SK-N-SH (cell line): ENCODE measurements around the gene MPEG1. TPM values are rescaled to one million over a fixed set of nuclear protein-coding genes. Genes with fewer than 3 reads are reported as not detected.

ENCODE experiments used
- CTCF ChIA-PET: fragments of 300-600, 350-600 bp; formaldehyde crosslinking; extraction: SDS; loops from one replicate; lab custom pipeline; 2021; lab: Yijun Ruan, JAX
- POLR2A ChIA-PET: fragments of 350-600 bp; sonication (Branson Sonifier 250); formaldehyde crosslinking; extraction: SDS; loops from one replicate; lab custom pipeline; 2020; ENCODE audit warnings: antibody characterized with exemption, inconsistent platforms; lab: Yijun Ruan, JAX
- DNase-seq: peaks from one replicate; pipeline ENCODE4 v3.0.0; 2012
- H2AFZ ChIP-seq: fragments of 200-600 bp; sonication (generic); 2 replicates; pipeline ENCODE4 v1.8.1; 2016; ENCODE audit warnings: antibody characterized with exemption, mild to moderate bottlenecking, low read depth
- H3F3A ChIP-seq: fragments of 200-600 bp; sonication (generic); replicated peaks from 2 replicates; pipeline ENCODE3; 2016; ENCODE audit warnings: antibody characterized with exemption, mild to moderate bottlenecking; ENCODE audit not compliant: insufficient read depth
- H3K27ac ChIP-seq, 2 experiments: fragments of 200-500 bp in 1 of 2; fragments of 200-600 bp in 1 of 2; sonication (Bioruptor generic) in 1 of 2; sonication (generic), shearing (Covaris generic) in 1 of 2; 2 replicates each; pipeline versions ENCODE4 v1.5.1 to v1.6.1; 2014 to 2016; ENCODE audit warnings: low read depth in 2 of 2, inconsistent platforms in 1 of 2, low read length in 1 of 2, mild to moderate bottlenecking in 1 of 2, mixed read lengths in 1 of 2
- H3K27me3 ChIP-seq: fragments of 200-600 bp; sonication (generic), shearing (Covaris generic); 2 replicates; pipeline ENCODE4 v1.6.1; 2016; ENCODE audit warnings: mixed run types; ENCODE audit not compliant: insufficient read depth
- H3K36me3 ChIP-seq, 2 experiments: fragments of 200-500 bp in 1 of 2; fragments of 200-600 bp in 1 of 2; sonication (Bioruptor generic) in 1 of 2; sonication (generic) in 1 of 2; replicated peaks in 1 of 2; 2 replicates each; pipeline versions ENCODE3 to v1.5.1; 2014 to 2016; ENCODE audit warnings: low read length in 1 of 2, mild to moderate bottlenecking in 1 of 2; ENCODE audit not compliant: insufficient read depth in 2 of 2, control insufficient read depth in 1 of 2
- H3K4me1 ChIP-seq, 2 experiments: fragments of 200-500 bp in 1 of 2; fragments of 200-600 bp in 1 of 2; sonication (Bioruptor generic) in 1 of 2; sonication (generic), shearing (Covaris generic) in 1 of 2; 2 replicates each; pipeline versions ENCODE4 v1.5.1 to v1.6.1; 2014 to 2016; ENCODE audit warnings: low read depth in 1 of 2, low read length in 1 of 2, mixed run types in 1 of 2; ENCODE audit not compliant: insufficient read depth in 2 of 2, control insufficient read depth in 1 of 2
- H3K4me2 ChIP-seq: fragments of 200-600 bp; sonication (generic), shearing (Covaris generic); 2 replicates; pipeline ENCODE4 v1.6.1; 2017; ENCODE audit warnings: mixed run types
- H3K4me3 ChIP-seq, 2 experiments: fragments of 200-500 bp in 1 of 2; fragments of 200-600 bp in 1 of 2; sonication (Bioruptor generic) in 1 of 2; sonication (generic), shearing (Covaris generic) in 1 of 2; 2 replicates each; pipeline versions ENCODE4 v1.5.1 to v1.8.1; 2014 to 2016; ENCODE audit warnings: low read depth in 2 of 2, inconsistent platforms in 1 of 2, low read length in 1 of 2, mild to moderate bottlenecking in 1 of 2, mixed read lengths in 1 of 2, moderate library complexity in 1 of 2
- H3K79me2 ChIP-seq: fragments of 200-600 bp; sonication (generic); 2 replicates; pipeline ENCODE4 v1.8.1; 2017; ENCODE audit warnings: mild to moderate bottlenecking; ENCODE audit not compliant: insufficient read depth
- H3K9ac ChIP-seq: fragments of 200-600 bp; sonication (generic); 2 replicates; pipeline ENCODE4 v1.6.1; 2017; ENCODE audit warnings: mixed run types
- H3K9me2 ChIP-seq: fragments of 200-600 bp; sonication (generic); 2 replicates; pipeline ENCODE4 v1.6.1; 2017; ENCODE audit warnings: mixed run types
- H3K9me3 ChIP-seq: fragments of 200-600 bp; sonication (generic); 2 replicates; pipeline ENCODE4 v1.6.1; 2017; ENCODE audit warnings: mixed run types, mild to moderate bottlenecking, moderate library complexity
- H4K20me1 ChIP-seq: fragments of 200-600 bp; sonication (generic); 2 replicates; pipeline ENCODE4 v1.6.1; 2017; ENCODE audit warnings: mild to moderate bottlenecking, mixed run types; ENCODE audit not compliant: insufficient read depth
- ELF1 ChIP-seq: IDR thresholded peaks from 2 replicates; pipeline ENCODE4 v1.4.0; 2012
- EZH2phosphoT487 ChIP-seq: fragments of 200-600 bp; sonication (generic); IDR thresholded peaks from 2 replicates; pipeline ENCODE4 v1.6.1; 2017; ENCODE audit warnings: low read depth, mixed run types, mild to moderate bottlenecking, antibody characterized with exemption, moderate library complexity, borderline replicate concordance
- FOXJ3 ChIP-seq: sonication (generic); formaldehyde crosslinking; IDR thresholded peaks from 2 replicates; pipeline ENCODE4 v1.5.1; 2020; ENCODE audit warnings: mild to moderate bottlenecking, missing genetic modification reagents
- FOXM1 ChIP-seq: IDR thresholded peaks from 2 replicates; pipeline ENCODE4 v1.4.0; 2012; ENCODE audit warnings: low read depth, mild to moderate bottlenecking
- JUND ChIP-seq: IDR thresholded peaks from 2 replicates; pipeline ENCODE4 v1.4.0; 2012
- NRF1 ChIP-seq: IDR thresholded peaks from 2 replicates; pipeline ENCODE4 v1.6.1; 2012; ENCODE audit warnings: low read depth, mild to moderate bottlenecking, low read length
- RCOR1 ChIP-seq: fragments of 150-350 bp; IDR thresholded peaks from 2 replicates; pipeline ENCODE4 v1.6.1; 2017; ENCODE audit warnings: antibody characterized with exemption, low read length
- REST ChIP-seq: IDR thresholded peaks from 2 replicates; pipeline ENCODE4 v1.6.1; 2012; ENCODE audit warnings: mild to moderate bottlenecking, low read depth, low read length, moderate library complexity
- RFX5 ChIP-seq: IDR thresholded peaks from 2 replicates; pipeline ENCODE4 v1.6.1; 2012; ENCODE audit warnings: mild to moderate bottlenecking, improper control_type of control experiment, low read length
- RXRA ChIP-seq: IDR thresholded peaks from 2 replicates; pipeline ENCODE4 v1.4.0; 2012; ENCODE audit warnings: low read depth, mild to moderate bottlenecking, borderline replicate concordance
- SIN3A ChIP-seq: IDR thresholded peaks from 2 replicates; pipeline ENCODE4 v1.6.1; 2012; ENCODE audit warnings: low read depth, mild to moderate bottlenecking, low read length, moderate library complexity, borderline replicate concordance
- SMC3 ChIP-seq: IDR thresholded peaks from 2 replicates; pipeline ENCODE4 v1.6.1; 2012; ENCODE audit warnings: low read depth, low read length, improper control_type of control experiment
- TAF1 ChIP-seq: IDR thresholded peaks from 2 replicates; pipeline ENCODE4 v1.6.1; 2012; ENCODE audit warnings: low read depth, mild to moderate bottlenecking, low read length, moderate library complexity, borderline replicate concordance
- USF1 ChIP-seq: IDR thresholded peaks from 2 replicates; pipeline ENCODE4 v1.4.0; 2012; ENCODE audit warnings: low read depth, borderline replicate concordance
- USF2 ChIP-seq: fragments of 150-350 bp; IDR thresholded peaks from 2 replicates; pipeline ENCODE4 v1.6.1; 2017; ENCODE audit warnings: antibody characterized with exemption, low read length, low read depth, borderline replicate concordance
- YY1 ChIP-seq: IDR thresholded peaks from 2 replicates; pipeline ENCODE4 v1.4.0; 2012; ENCODE audit warnings: low read depth, mild to moderate bottlenecking
- ZBTB33 ChIP-seq: IDR thresholded peaks from 2 replicates; pipeline ENCODE4 v1.4.0; 2012; ENCODE audit warnings: low read depth, borderline replicate concordance
- WGBS: methylation state at CpG from one replicate; pipeline ENCODE4 v1.1.6; 2017; ENCODE audit warnings: low lambda C conversion rate; 5-methylcytosine and 5-hydroxymethylcytosine counted together
- polyA plus RNA-seq, 3 experiments: library from polyadenylated mRNA; depleted of rRNA; stranded (reverse); fragments of >200 nt; gene quantifications; 2 replicates each; pipeline ENCODE4 v1.2.3, GENCODE V29; 2012
- TF ChIP-seq, protein P1 (sequence below): fragments of 200-600 bp; sonication (generic); IDR thresholded peaks from 2 replicates; pipeline ENCODE4 v1.6.1; 2017; ENCODE audit warnings: antibody characterized with exemption, mild to moderate bottlenecking, moderate library complexity

The MPEG1 gene
- polyA plus RNA-seq, 1 of the 3 experiments (the other 2 are of a cell fraction): not detected

- Histone ChIP-seq H4K20me1 (no peaks in the 10 kb centered on the region), H3K4me3 (no peak overlapping the region; a peak in 1 of 4 replicates), H3K27ac (no peak overlapping the region), H3F3A (no peaks in the 10 kb centered on the region), H3K36me3 (no peaks in the 10 kb centered on the region), H3K79me2 (no peaks in the 10 kb centered on the region), H3K4me1 (no peaks in the 10 kb centered on the region), H3K27me3 (peaks cover 5% of the 10 kb centered on the region; the same call in 1 of the 2 replicates), H3K9me2 (no peaks in the 10 kb centered on the region), H3K4me2 (no peak overlapping the region), H3K9me3 (no peaks in the 10 kb centered on the region), H2AFZ (no peak overlapping the region), H3K9ac (no peak overlapping the region)
- TF ChIP-seq USF1 (no peak), FOXJ3 (CRISPR knock-in tag) (no peak), YY1 (no peak), JUND (no peak)
- TF ChIP-seq, protein P1, sequence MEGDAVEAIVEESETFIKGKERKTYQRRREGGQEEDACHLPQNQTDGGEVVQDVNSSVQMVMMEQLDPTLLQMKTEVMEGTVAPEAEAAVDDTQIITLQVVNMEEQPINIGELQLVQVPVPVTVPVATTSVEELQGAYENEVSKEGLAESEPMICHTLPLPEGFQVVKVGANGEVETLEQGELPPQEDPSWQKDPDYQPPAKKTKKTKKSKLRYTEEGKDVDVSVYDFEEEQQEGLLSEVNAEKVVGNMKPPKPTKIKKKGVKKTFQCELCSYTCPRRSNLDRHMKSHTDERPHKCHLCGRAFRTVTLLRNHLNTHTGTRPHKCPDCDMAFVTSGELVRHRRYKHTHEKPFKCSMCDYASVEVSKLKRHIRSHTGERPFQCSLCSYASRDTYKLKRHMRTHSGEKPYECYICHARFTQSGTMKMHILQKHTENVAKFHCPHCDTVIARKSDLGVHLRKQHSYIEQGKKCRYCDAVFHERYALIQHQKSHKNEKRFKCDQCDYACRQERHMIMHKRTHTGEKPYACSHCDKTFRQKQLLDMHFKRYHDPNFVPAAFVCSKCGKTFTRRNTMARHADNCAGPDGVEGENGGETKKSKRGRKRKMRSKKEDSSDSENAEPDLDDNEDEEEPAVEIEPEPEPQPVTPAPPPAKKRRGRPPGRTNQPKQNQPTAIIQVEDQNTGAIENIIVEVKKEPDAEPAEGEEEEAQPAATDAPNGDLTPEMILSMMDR: peak; percentile 59
- 35% methylated on average over 5 of the region's 5 CpGs for WGBS
- ChIA-PET CTCF (interaction anchor here (0.6 to 6.2 kb wide), 8 partner anchors 8 to 116 kb away, joined by 3 to 58 read pairs (median 6); partner anchors contain the start of gene DTX4), POLR2A (no interaction called here)
- peak; percentile 68 for DNase-seq
These were observed 26.6 kb downstream of the MPEG1 start for GRCh38 chr11:59186130-59186594.

DNA sequence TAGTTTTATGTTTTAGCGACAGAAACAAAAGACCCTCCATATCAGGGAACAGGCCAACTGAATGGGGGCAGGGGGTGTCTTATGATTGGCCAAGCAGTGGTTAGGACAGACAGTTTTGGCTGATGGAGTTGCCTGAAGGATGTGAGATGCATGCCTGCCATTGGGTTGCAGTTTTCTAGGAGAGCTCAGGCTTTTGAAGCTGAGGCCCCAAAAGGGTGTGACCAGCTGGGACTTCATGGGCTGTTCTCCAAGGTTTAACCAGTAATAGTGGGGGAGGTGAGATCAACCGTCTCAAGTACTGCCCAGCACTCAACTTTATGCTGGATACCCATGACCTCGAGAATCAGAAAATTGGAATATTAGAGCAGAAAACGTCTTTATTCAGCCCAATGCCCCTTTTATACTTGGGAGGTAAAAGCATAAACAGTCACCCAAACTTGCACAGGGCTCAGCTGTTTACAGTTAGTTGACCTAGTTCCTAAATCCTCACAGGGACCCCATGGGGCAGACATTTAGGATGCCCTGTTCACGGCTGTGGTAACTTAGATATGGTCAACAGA, 27.3 kb downstream of the MPEG1 start:
- H3K9me3 ChIP-seq: no peaks in the 10 kb centered on the region
- peaks cover 5% of the 10 kb centered on the region; the same call in 1 of the 2 replicates for H3K27me3 ChIP-seq
- POLR2A ChIA-PET: no interaction called here
- 42% methylated on average over 5 of the region's 5 CpGs for WGBS
- CTCF ChIA-PET: interaction anchor here (0.9 to 6.2 kb wide), 6 partner anchors 9 to 29 kb away, joined by 3 to 58 read pairs (median 10); partner anchors contain the start of gene DTX4
- no peaks in the 10 kb centered on the region for H4K20me1 ChIP-seq
- H3K36me3 ChIP-seq: no peaks in the 10 kb centered on the region
- H3K4me1 ChIP-seq: no peaks in the 10 kb centered on the region
- no peak for DNase-seq
- H2AFZ ChIP-seq: no peak overlapping the region
- H3K9me2 ChIP-seq: no peaks in the 10 kb centered on the region
- H3F3A ChIP-seq: no peaks in the 10 kb centered on the region
- H3K4me2 ChIP-seq: no peak overlapping the region
- H3K79me2 ChIP-seq: no peaks in the 10 kb centered on the region
- H3K27ac ChIP-seq: no peak overlapping the region
- H3K9ac ChIP-seq: no peak overlapping the region
- no peak overlapping the region for H3K4me3 ChIP-seq
- TF ChIP-seq RFX5 (no peak), EZH2phosphoT487 (no peak), TAF1 (no peak), FOXM1 (no peak), REST (no peak), ZBTB33 (no peak), SMC3 (no peak), SIN3A (no peak), NRF1 (no peak), RXRA (no peak), USF2 (no peak), ELF1 (no peak), RCOR1 (no peak)
